ENCODE results near the gene ZNF346.

ZNF346 gene

DNA sequence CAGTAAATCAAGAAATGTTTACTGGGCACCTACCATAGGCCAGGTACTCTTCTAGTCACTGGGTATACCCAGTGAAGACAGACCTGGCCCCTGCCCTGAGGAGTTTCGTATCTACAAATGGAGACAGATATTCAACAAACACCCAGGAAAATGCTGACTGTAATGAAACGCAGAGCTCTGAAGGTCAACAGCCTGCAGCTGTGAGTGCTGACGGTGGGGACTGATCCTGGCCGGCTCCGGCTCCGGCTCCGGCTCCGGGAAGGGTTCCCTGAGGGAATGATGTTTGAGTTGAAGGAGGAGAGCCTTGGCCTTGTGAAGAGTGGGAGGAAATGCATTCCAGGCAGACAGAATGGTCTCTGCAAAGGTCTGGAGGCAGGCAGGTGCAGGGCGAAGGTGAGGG, 87.3 kb downstream of the ZNF346 start:
- Mint-ChIP-seq H3K27me3 (ENCODE audit: low read depth) (peaks cover 26% of the 10 kb centered on the region), H3K4me3 (peak overlapping the region in 1 of 3 experiments; percentile 3), H3K36me3 (ENCODE audit: low read depth) (no peaks in the 10 kb centered on the region), H3K27ac (peak overlapping the region; percentile 70 to 96 (median 93)), H3K9me3 (no peaks in the 10 kb centered on the region), H3K4me1 (peaks cover 47% of the 10 kb centered on the region)
- TF ChIP-seq, protein P1, sequence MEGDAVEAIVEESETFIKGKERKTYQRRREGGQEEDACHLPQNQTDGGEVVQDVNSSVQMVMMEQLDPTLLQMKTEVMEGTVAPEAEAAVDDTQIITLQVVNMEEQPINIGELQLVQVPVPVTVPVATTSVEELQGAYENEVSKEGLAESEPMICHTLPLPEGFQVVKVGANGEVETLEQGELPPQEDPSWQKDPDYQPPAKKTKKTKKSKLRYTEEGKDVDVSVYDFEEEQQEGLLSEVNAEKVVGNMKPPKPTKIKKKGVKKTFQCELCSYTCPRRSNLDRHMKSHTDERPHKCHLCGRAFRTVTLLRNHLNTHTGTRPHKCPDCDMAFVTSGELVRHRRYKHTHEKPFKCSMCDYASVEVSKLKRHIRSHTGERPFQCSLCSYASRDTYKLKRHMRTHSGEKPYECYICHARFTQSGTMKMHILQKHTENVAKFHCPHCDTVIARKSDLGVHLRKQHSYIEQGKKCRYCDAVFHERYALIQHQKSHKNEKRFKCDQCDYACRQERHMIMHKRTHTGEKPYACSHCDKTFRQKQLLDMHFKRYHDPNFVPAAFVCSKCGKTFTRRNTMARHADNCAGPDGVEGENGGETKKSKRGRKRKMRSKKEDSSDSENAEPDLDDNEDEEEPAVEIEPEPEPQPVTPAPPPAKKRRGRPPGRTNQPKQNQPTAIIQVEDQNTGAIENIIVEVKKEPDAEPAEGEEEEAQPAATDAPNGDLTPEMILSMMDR (IDR thresholded peaks at IDR 0.05; ENCODE audit: unreplicated experiment in 3 of 3): no peak

DNA sequence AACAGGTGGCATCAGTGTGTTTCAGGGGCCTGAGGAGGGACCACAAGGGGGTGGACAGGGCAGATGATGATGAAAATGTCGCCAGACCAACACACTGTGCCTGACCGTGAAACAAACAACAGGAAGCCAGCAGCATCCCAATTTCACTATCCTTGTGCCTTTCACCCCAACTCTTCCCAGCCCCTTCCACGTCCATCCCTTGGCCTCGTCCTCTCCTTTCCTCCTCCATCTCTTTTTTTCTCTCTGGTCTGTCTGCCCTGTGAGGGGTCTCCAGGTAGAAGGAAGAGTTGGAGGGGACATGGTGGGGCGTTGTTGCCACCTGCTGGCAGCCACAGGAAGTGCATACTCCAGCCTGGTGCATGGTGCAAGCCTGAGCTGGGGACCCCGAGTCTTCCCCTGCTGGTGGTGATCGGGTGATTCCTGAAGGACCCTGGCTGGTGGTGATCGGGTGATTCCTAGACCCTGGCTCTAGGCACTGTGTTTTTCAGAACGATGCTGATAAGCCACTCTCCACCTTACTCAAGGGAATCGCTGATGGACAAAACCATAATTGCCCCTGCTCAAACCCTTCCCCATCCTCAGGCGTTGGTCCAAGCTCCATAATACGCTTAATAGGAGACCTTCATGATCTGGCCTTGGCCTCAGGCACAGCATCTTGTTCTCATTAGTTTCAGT, 89.4 kb downstream of the ZNF346 start:
- TF ChIP-seq, protein P1 (IDR thresholded peaks at IDR 0.05; ENCODE audit: unreplicated experiment in 3 of 3): peak; percentile 91 to 96 (median 95)
- Mint-ChIP-seq H3K27ac (peak overlapping the region; percentile 41 to 93 (median 46)), H3K9me3 (no peaks in the 10 kb centered on the region), H3K27me3 (ENCODE audit: low read depth) (peaks cover 18% of the 10 kb centered on the region), H3K4me3 (peak overlapping the region in 1 of 3 experiments; percentile 4), H3K4me1 (peaks cover 35% of the 10 kb centered on the region), H3K36me3 (ENCODE audit: low read depth) (no peaks in the 10 kb centered on the region)

DNA sequence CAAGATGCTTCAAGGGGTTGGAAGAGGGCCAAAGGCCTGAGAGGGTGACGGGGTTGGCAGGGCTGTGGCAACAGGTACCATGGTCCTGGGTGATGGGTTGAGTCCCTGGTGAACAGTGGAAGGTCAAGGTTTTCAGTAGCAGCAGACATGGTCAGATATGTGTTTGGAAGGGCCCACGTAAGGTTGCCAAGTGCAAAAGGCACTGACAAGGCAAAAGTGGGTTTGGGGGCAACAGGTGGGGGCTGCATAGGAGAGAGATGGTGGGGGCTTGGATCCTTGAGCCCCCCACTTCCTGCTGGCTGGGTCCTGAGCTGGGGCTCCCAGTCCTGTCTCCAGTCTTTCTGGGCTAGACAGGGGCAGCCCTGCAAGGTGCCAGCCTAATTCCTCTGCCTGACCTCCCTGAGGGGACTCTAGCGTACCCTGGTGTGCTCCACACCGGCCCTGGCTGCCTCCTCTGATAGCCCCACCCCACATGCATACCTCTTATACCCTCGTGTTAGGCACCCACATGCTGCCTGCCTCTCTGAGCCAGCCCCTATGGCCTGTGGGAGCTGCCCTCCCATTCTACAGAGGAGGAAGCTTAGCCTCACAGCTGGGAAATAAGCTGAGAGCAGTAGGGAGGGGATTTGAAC, 90.2 kb downstream of the ZNF346 start:
- Mint-ChIP-seq H3K36me3 (ENCODE audit: low read depth) (no peaks in the 10 kb centered on the region), H3K4me1 (peaks cover 28% of the 10 kb centered on the region), H3K4me3 (no peak overlapping the region), H3K9me3 (no peaks in the 10 kb centered on the region), H3K27me3 (ENCODE audit: low read depth) (peaks cover 11% of the 10 kb centered on the region), H3K27ac (no peak overlapping the region)
- TF ChIP-seq, protein P1 (IDR thresholded peaks at IDR 0.05; ENCODE audit: unreplicated experiment in 3 of 3): no peak

DNA sequence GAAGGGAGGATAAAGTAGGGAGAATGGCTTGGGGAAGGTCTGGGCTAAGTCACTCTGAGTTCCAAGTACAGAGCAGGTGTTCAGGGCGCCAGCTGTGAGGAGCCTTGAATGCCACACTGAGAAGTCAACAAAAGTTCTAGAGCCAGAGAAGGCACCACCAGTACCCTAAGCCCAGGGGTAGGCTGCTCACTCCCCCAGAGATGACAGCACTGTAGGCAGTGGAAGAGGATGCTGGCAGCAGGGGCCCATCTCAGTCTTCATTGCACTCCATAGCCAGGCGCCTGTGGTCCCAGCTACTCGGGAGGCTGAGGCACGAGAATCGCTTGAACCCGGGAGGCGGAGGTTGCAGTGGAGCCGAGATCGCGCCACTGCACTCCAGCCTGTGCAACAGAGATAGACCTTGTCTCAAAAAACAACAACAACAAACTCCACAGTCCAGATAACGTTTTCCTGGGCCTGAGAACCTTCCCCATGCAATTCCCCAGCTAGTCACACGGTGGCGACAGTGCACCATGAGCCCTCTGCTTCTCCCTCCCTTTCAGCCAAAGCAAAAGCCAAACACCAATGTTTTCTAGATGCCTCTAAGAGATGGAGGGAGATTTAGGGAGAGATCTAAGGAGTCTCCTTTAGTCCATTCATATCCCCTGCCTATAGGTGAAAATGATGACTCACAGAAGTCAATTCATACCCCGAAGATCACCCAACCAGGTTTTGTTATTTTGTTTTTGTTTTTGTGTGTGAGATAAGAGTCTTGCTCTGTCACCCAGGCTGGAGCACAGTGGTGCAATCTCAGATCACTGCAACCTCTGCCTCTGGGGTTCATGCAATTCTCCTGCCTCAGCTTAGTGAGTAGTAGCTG, 91.3 kb downstream of the ZNF346 start:
- H3K9me3 Mint-ChIP-seq: no peaks in the 10 kb centered on the region
- TF ChIP-seq, protein P1 (IDR thresholded peaks at IDR 0.05; ENCODE audit: unreplicated experiment in 3 of 3): peak; percentile 96 to 99 (median 99)

DNA sequence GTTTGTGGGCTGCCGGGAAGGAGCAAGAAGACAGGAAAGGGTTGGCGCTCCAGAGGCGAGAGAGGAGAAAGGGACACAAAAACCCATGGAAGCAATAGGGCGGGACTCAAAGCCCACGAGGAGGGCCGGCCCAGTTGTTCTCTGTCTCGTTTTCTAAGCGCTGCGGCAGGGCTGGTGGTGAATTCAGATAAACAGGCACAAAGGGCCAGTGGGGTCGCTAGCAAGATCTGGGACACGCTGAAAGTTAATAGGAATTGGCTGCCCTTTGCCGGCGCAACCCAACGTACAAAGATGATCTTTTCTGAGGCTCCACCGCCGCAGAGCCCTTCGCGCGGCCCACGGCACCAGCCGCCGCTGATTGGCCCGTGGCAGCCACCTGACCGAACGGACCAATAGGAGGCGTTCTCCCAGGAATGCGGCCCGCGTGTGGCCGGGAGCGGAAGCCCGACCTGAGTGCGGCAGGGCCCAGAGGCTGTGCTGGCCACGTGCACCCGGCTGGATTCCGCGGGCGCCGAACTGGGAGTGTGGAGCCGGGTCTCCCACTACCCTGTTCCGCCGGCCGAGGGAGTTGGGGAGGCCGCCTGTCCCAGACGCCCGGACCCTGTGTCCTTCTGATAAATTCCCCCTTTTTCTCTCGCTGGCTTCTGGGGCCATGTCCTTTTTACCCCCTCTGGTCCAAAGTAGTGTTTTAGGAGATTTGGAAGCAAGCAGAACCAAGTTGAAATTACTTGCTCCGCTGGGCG, 94.3 kb downstream of the ZNF346 start:
- Mint-ChIP-seq H3K9me3 (no peaks in the 10 kb centered on the region), H3K4me1 (peaks cover 7% of the 10 kb centered on the region), H3K4me3 (no peak overlapping the region), H3K27me3 (ENCODE audit: low read depth) (peaks cover 11% of the 10 kb centered on the region), H3K27ac (no peak overlapping the region), H3K36me3 (ENCODE audit: low read depth) (no peaks in the 10 kb centered on the region)
- TF ChIP-seq, protein P1 (IDR thresholded peaks at IDR 0.05; ENCODE audit: unreplicated experiment in 3 of 3): no peak

More for the DNA sequence above, 91.3 kb downstream of the ZNF346 start:
- Mint-ChIP-seq H3K36me3 (ENCODE audit: low read depth) (no peaks in the 10 kb centered on the region), H3K4me1 (peaks cover 25% of the 10 kb centered on the region), H3K27ac (peak overlapping the region; percentile 2 to 54 (median 18)), H3K4me3 (no peak overlapping the region), H3K27me3 (ENCODE audit: low read depth) (peaks cover 11% of the 10 kb centered on the region)
